ENCODE results near the gene CD4. TPM values are rescaled to one million over a fixed set of nuclear protein-coding genes. Genes with fewer than 3 reads are reported as not detected.
"Not testable (repeated sequence)": the region's sequence is repeated elsewhere in the genome, so short reads cannot be mapped to it uniquely, and the experiment has no call there.

CD4 gene
- total RNA-seq, 4 donors from 2014 or later: 6.6 to 16.2 (median 10.1) TPM

DNA sequence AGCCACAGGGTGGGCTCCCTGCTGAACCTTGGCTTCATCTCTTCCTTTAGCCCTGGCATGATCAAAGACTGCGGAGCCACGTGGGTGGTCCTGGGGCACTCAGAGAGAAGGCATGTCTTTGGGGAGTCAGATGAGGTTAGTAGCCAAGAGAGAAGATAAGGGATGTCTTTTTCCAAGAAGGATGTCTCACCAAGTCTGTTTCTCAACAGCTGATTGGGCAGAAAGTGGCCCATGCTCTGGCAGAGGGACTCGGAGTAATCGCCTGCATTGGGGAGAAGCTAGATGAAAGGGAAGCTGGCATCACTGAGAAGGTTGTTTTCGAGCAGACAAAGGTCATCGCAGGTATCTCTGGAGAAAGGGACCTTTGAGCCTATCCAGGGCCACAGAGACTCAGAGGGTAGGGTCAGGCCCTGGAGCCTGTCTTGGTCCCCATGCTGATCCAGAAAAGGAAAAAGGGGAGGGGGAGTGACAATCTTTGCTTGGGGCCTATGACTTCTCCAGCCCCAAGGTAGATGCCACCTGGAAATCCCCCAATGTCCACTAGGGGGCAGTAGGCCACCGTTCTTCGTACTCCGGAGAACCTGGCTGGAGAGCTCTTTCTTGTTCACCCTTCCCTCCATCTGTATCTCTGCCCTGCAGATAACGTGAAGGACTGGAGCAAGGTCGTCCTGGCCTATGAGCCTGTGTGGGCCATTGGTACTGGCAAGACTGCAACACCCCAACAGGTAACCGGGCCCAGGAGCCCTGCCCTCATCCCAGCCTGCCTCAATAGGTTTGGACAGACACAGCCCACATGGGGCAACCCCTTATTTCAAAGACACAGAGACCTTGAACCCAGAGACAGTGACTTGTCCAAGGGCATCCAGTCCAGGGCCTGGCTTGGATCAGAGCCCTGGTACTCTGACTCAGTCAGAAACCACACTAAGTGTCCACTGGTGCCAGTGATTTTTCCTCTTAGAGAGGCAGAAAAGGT is 80.0 kb downstream of the CD4 start:
- H3K9me3 ChIP-seq: no peaks in the 10 kb centered on the region
- peak overlapping the region; percentile 80 to 97 (median 86) for H3K4me3 ChIP-seq
- intact Hi-C loops (cut with DNase I): loop anchor here (5.0 kb wide), 2 partner anchors 98 to 243 kb away; no protein-coding TSS in a partner anchor
- peaks cover 14 to 44% (median 42%) of the 10 kb centered on the region in 4 donors for H3K36me3 ChIP-seq
- peaks cover 46 to 68% (median 59%) of the 10 kb centered on the region in 4 donors for H3K4me1 ChIP-seq
- TF ChIP-seq POLR2A (IDR thresholded peaks at IDR 0.05; ENCODE audit: low read depth) (no peak), CTCF (IDR thresholded peaks at IDR 0.05) (peak; percentile 80 to 95 (median 92)), POLR2AphosphoS5 (IDR thresholded peaks at IDR 0.05) (peak in 1 of 2 donors; percentile 64)
- 28% methylated on average over 12 of the region's 12 CpGs for WGBS
- peak; percentile 96 for DNase-seq (ENCODE audit: extremely low spot score)
- peak overlapping the region; percentile 98 to 99 (median 98) for H3K27ac ChIP-seq (replicated peaks in 1 of 4)
- H3K27me3 ChIP-seq: no peaks in the 10 kb centered on the region

- WGBS: 57% methylated on average over 4 of the region's 4 CpGs
- H3K4me3 ChIP-seq; H3K9me3 ChIP-seq; DNase-seq (ENCODE audit: extremely low spot score); H3K27me3 ChIP-seq: not testable (repeated sequence)
- peaks cover 11 to 35% (median 33%) of the 10 kb centered on the region in 4 donors for H3K36me3 ChIP-seq
- intact Hi-C loops (cut with DNase I): loop anchor here (5.0 kb wide), 2 partner anchors 97 to 242 kb away; no protein-coding TSS in a partner anchor
- H3K27ac ChIP-seq (replicated peaks in 1 of 4): peak overlapping the region in 3 of 4 donors; percentile 98 to 99 (median 99)
- H3K4me1 ChIP-seq: peaks cover 46 to 74% (median 63%) of the 10 kb centered on the region in 4 donors
Observed at GRCh38 chr12:6870304-6870703, 81.0 kb downstream of the CD4 start.

Other genes starting within 250 kb of the CD4 start
- gene IFFO1, start 233.5 kb upstream of the CD4 start, total RNA-seq: 10 to 100 TPM; 12.1 to 26.2 (median 20.8) TPM
- gene NOP2, start 221.2 kb upstream of the CD4 start, total RNA-seq: 10 to 100 TPM; 17.9 to 32.3 (median 19.5) TPM
- 100 to 1,000 TPM; 189 to 226 (median 218) TPM for gene CHD4, start 182.1 kb upstream of the CD4 start, total RNA-seq
- gene LPAR5, start 153.6 kb upstream of the CD4 start, total RNA-seq: 1 to 10 TPM; 1.7 to 2.5 (median 1.8) TPM
- 1 to 10 TPM in 3 of 4 donors, under 1 TPM in 1; 0.97 to 6.2 (median 2.6) TPM for gene ACRBP, start 142.1 kb upstream of the CD4 start, total RNA-seq
- 10 to 100 TPM; 45.1 to 58.3 (median 49.9) TPM for gene ING4, start 126.4 kb upstream of the CD4 start, total RNA-seq
- gene ZNF384, start 100.2 kb upstream of the CD4 start, total RNA-seq: 10 to 100 TPM; 32.8 to 55.4 (median 41.0) TPM
- 1 to 10 TPM in 1 of 4 donors, under 1 TPM in 3; 0.42 to 1.8 (median 0.60) TPM for gene PIANP, start 88.7 kb upstream of the CD4 start, total RNA-seq
- gene COPS7A, start 65.5 kb upstream of the CD4 start, total RNA-seq: 10 to 100 TPM; 51.9 to 71.8 (median 63.0) TPM
- gene MLF2, start 36.4 kb upstream of the CD4 start, total RNA-seq: 100 to 1,000 TPM; 169 to 247 (median 214) TPM
- gene PTMS, start 23.2 kb upstream of the CD4 start, total RNA-seq: 100 to 1,000 TPM; 256 to 419 (median 338) TPM
- 1 to 10 TPM; 1.7 to 4.0 (median 2.9) TPM for gene LAG3, start 17.0 kb upstream of the CD4 start, total RNA-seq
- 10 to 100 TPM in 2 of 4 donors, 1 to 10 TPM in 2; 3.7 to 12.1 (median 10.0) TPM for gene GPR162, start 32.3 kb downstream of the CD4 start, total RNA-seq
- gene P3H3, start 38.9 kb downstream of the CD4 start, total RNA-seq: 10 to 100 TPM; 16.4 to 30.7 (median 26.8) TPM
- 1 to 10 TPM in 1 of 4 donors, under 1 TPM in 3; 0.39 to 1.7 (median 0.46) TPM for gene GNB3, start 51.4 kb downstream of the CD4 start, total RNA-seq
- gene CDCA3, start 61.8 kb downstream of the CD4 start, total RNA-seq: 1 to 10 TPM; 1.2 to 2.9 (median 1.5) TPM
- 10 to 100 TPM; 49.8 to 68.7 (median 58.4) TPM for gene USP5, start 62.6 kb downstream of the CD4 start, total RNA-seq
- 100 to 1,000 TPM; 288 to 372 (median 355) TPM for gene TPI1, start 78.0 kb downstream of the CD4 start, total RNA-seq
- gene SPSB2, start 83.8 kb downstream of the CD4 start, total RNA-seq: 10 to 100 TPM in 2 of 4 donors, 1 to 10 TPM in 2; 4.2 to 10.8 (median 8.5) TPM
- 10 to 100 TPM in 2 of 4 donors, 1 to 10 TPM in 2; 8.3 to 12.9 (median 11.0) TPM for gene LRRC23, start 115.3 kb downstream of the CD4 start, total RNA-seq
- gene ENO2, start 125.1 kb downstream of the CD4 start, total RNA-seq: 10 to 100 TPM; 28.7 to 49.7 (median 40.0) TPM
- 100 to 1,000 TPM in 2 of 4 donors, 10 to 100 TPM in 2; 72.2 to 163 (median 92.4) TPM for gene ATN1, start 138.4 kb downstream of the CD4 start, total RNA-seq
- gene RNU7-1, start 154.3 kb downstream of the CD4 start, total RNA-seq: not detected
- gene C12orf57, start 154.5 kb downstream of the CD4 start, total RNA-seq: 100 to 1,000 TPM; 307 to 437 (median 325) TPM
- 10 to 100 TPM in 3 of 4 donors, 1 to 10 TPM in 1; 9.1 to 16.9 (median 13.3) TPM for gene PTPN6, start 161.8 kb downstream of the CD4 start, total RNA-seq
- 100 to 1,000 TPM; 194 to 265 (median 233) TPM for gene PHB2, start 181.1 kb downstream of the CD4 start, total RNA-seq
- 10 to 100 TPM; 20.8 to 35.1 (median 26.3) TPM for gene EMG1, start 181.4 kb downstream of the CD4 start, total RNA-seq
- gene LPCAT3, start 228.9 kb downstream of the CD4 start, total RNA-seq: 10 to 100 TPM; 21.6 to 33.3 (median 26.2) TPM

Data from esophagus muscularis mucosa (tissue), 4 donors.